ENCODE results near the gene GUCY2C.

The GUCY2C gene

GRCh38 chr12:14589169-14590004 lies 107.0 kb downstream of the GUCY2C start:
- no peak overlapping the region for H3K4me3 ChIP-seq (ENCODE audit: low read length)
- no peak for TF ChIP-seq ZNF274 (IDR thresholded peaks at IDR 0.05; ENCODE audit: low read depth, low read length)

- H3K4me3 ChIP-seq (ENCODE audit: low read length), result no peak overlapping the region
- no peak for TF ChIP-seq ZNF274 (IDR thresholded peaks at IDR 0.05; ENCODE audit: low read depth, low read length)
Observed at GRCh38 chr12:14588571-14588970, 107.8 kb downstream of the GUCY2C start.

- no peak for TF ChIP-seq ZNF274 (IDR thresholded peaks at IDR 0.05; ENCODE audit: low read depth, low read length)
- H3K4me3 ChIP-seq (ENCODE audit: low read length), result no peak overlapping the region
Observed at GRCh38 chr12:14578646-14579045, 117.8 kb downstream of the GUCY2C start.

GRCh38 chr12:14577344-14577743 lies 119.1 kb downstream of the GUCY2C start:
- no peak for TF ChIP-seq ZNF274 (IDR thresholded peaks at IDR 0.05; ENCODE audit: low read depth, low read length)
- no peak overlapping the region for H3K4me3 ChIP-seq (ENCODE audit: low read length)

GRCh38 chr12:14576896-14577295 lies 119.5 kb downstream of the GUCY2C start:
- no peak overlapping the region for H3K4me3 ChIP-seq (ENCODE audit: low read length)
- no peak for TF ChIP-seq ZNF274 (IDR thresholded peaks at IDR 0.05; ENCODE audit: low read depth, low read length)

GRCh38 chr12:14575585-14575984 lies 120.8 kb downstream of the GUCY2C start:
- TF ChIP-seq ZNF274 (IDR thresholded peaks at IDR 0.05; ENCODE audit: low read depth, low read length), result no peak
- no peak overlapping the region for H3K4me3 ChIP-seq (ENCODE audit: low read length)

- H3K4me3 ChIP-seq (ENCODE audit: low read length), result no peak overlapping the region
- TF ChIP-seq ZNF274 (IDR thresholded peaks at IDR 0.05; ENCODE audit: low read depth, low read length), result no peak
Observed at GRCh38 chr12:14573118-14573517, 123.3 kb downstream of the GUCY2C start.

GRCh38 chr12:14572401-14572800 lies 124.0 kb downstream of the GUCY2C start:
- H3K4me3 ChIP-seq (ENCODE audit: low read length), result no peak overlapping the region
- TF ChIP-seq ZNF274 (IDR thresholded peaks at IDR 0.05; ENCODE audit: low read depth, low read length), result no peak

GRCh38 chr12:14571779-14572178 lies 124.6 kb downstream of the GUCY2C start:
- no peak for TF ChIP-seq ZNF274 (IDR thresholded peaks at IDR 0.05; ENCODE audit: low read depth, low read length)
- no peak overlapping the region for H3K4me3 ChIP-seq (ENCODE audit: low read length)

GRCh38 chr12:14570231-14570630 lies 126.2 kb downstream of the GUCY2C start:
- TF ChIP-seq ZNF274 (IDR thresholded peaks at IDR 0.05; ENCODE audit: low read depth, low read length), result no peak
- no peak overlapping the region for H3K4me3 ChIP-seq (ENCODE audit: low read length)

- H3K4me3 ChIP-seq (ENCODE audit: low read length), result peak within 1 kb of the TSS; percentile 37; the same call in 1 of the 2 replicates
- TF ChIP-seq ZNF274 (IDR thresholded peaks at IDR 0.05; ENCODE audit: low read depth, low read length), result no peak
Observed at GRCh38 chr12:14567351-14568162, 128.8 kb downstream of the GUCY2C start, which contains the start of gene PLBD1. TSS of gene PLBD1 (minus strand) at chr12:14567883. CDS start at chr12:14567696, 187 bp downstream.

GRCh38 chr12:14564336-14564959 lies 132.0 kb downstream of the GUCY2C start:
- H3K4me3 ChIP-seq (ENCODE audit: low read length), result no peak overlapping the region
- no peak for TF ChIP-seq ZNF274 (IDR thresholded peaks at IDR 0.05; ENCODE audit: low read depth, low read length)

- no peak overlapping the region for H3K4me3 ChIP-seq (ENCODE audit: low read length)
- TF ChIP-seq ZNF274 (IDR thresholded peaks at IDR 0.05; ENCODE audit: low read depth, low read length), result no peak
Observed at GRCh38 chr12:14563046-14563445, 133.4 kb downstream of the GUCY2C start.
